H9 (cell line): ENCODE data around the gene KCNMB2. TPM values are rescaled to one million over a fixed set of nuclear protein-coding genes. Genes with fewer than 3 reads are reported as not detected.

ENCODE experiments used
- DNase-seq: peaks from one replicate; pipeline ENCODE4 v3.0.0-alpha.2; 2017
- H2AFZ ChIP-seq: one replicate; pipeline ENCODE4 v1.6.1; 2013; ENCODE audit warnings: mild to moderate bottlenecking, low read length, control low read depth, moderate library complexity
- H2AK5ac ChIP-seq: 2 replicates; pipeline ENCODE4 v1.6.1; 2013; ENCODE audit warnings: low read length, control low read depth, mixed read lengths; ENCODE audit not compliant: insufficient read length
- H2BK120ac ChIP-seq: one replicate; pipeline ENCODE4 v1.6.1; 2013; ENCODE audit warnings: low read depth, mild to moderate bottlenecking, low read length, control low read depth, inconsistent platforms; ENCODE audit not compliant: poor library complexity, severe bottlenecking
- H2BK12ac ChIP-seq: 2 replicates; pipeline ENCODE4 v1.6.1; 2013; ENCODE audit warnings: low read length, control low read depth, mixed read lengths, low read depth; ENCODE audit not compliant: insufficient read length
- H2BK15ac ChIP-seq: 2 replicates; pipeline ENCODE4 v1.6.1; 2013; ENCODE audit warnings: low read depth, low read length, control low read depth
- H2BK20ac ChIP-seq: one replicate; pipeline ENCODE4 v1.6.1; 2013; ENCODE audit warnings: low read depth, mild to moderate bottlenecking, low read length, control low read depth, inconsistent platforms; ENCODE audit not compliant: poor library complexity, severe bottlenecking
- H2BK5ac ChIP-seq: 2 replicates; pipeline ENCODE4 v1.6.1; 2013; ENCODE audit warnings: low read length, control low read depth, mixed read lengths; ENCODE audit not compliant: insufficient read length
- H3K14ac ChIP-seq: 2 replicates; pipeline ENCODE4 v1.6.1; 2013; ENCODE audit warnings: low read length, control low read depth; ENCODE audit not compliant: insufficient read depth
- H3K18ac ChIP-seq: 2 replicates; pipeline ENCODE4 v1.6.1; 2013; ENCODE audit warnings: low read depth, mild to moderate bottlenecking, mixed read lengths, low read length, control low read depth; ENCODE audit not compliant: insufficient read length
- H3K23ac ChIP-seq: 2 replicates; pipeline ENCODE4 v1.6.1; 2013; ENCODE audit warnings: low read length, control low read depth, mixed read lengths, low read depth; ENCODE audit not compliant: insufficient read length
- H3K23me2 ChIP-seq: 2 replicates; pipeline ENCODE4 v1.6.1; 2013; ENCODE audit warnings: low read depth, mild to moderate bottlenecking, mixed read lengths, low read length, control low read depth; ENCODE audit not compliant: insufficient read length, poor library complexity, severe bottlenecking
- H3K27ac ChIP-seq: 2 replicates; pipeline ENCODE4 v1.5.1; 2013; ENCODE audit warnings: low read length, control low read depth, mixed read lengths, low read depth; ENCODE audit not compliant: insufficient read length
- H3K27me3 ChIP-seq: 2 replicates; pipeline ENCODE4 v1.6.1; 2013; ENCODE audit warnings: low read length, control low read depth, inconsistent platforms; ENCODE audit not compliant: insufficient read depth
- H3K4ac ChIP-seq: 2 replicates; pipeline ENCODE4 v1.6.1; 2013; ENCODE audit warnings: low read depth, mild to moderate bottlenecking, control low read depth, inconsistent platforms, low read length, moderate library complexity
- H3K4me1 ChIP-seq: 2 replicates; pipeline ENCODE4 v1.6.1; 2013; ENCODE audit warnings: low read length, control low read depth, inconsistent platforms; ENCODE audit not compliant: insufficient read depth
- H3K4me2 ChIP-seq: 2 replicates; pipeline ENCODE4 v1.6.1; 2013; ENCODE audit warnings: low read length, control low read depth, mixed read lengths; ENCODE audit not compliant: insufficient read length, insufficient read depth
- H3K56ac ChIP-seq: 2 replicates; pipeline ENCODE4 v1.6.1; 2013; ENCODE audit warnings: low read depth, mild to moderate bottlenecking, mixed read lengths, low read length, control low read depth; ENCODE audit not compliant: insufficient read length
- H3K79me1 ChIP-seq: 2 replicates; pipeline ENCODE4 v1.6.1; 2013; ENCODE audit warnings: low read depth, mild to moderate bottlenecking, moderate library complexity, low read length, control low read depth, inconsistent platforms; ENCODE audit not compliant: insufficient read depth, poor library complexity, severe bottlenecking
- H3K79me2 ChIP-seq: 2 replicates; pipeline ENCODE4 v1.6.1; 2013; ENCODE audit warnings: low read length, control low read depth, inconsistent platforms; ENCODE audit not compliant: insufficient read depth
- H3K9ac ChIP-seq: 2 replicates; pipeline ENCODE4 v1.6.1; 2013; ENCODE audit warnings: low read length, control low read depth, mixed read lengths; ENCODE audit not compliant: insufficient read length; ENCODE audit errors: extremely low read depth
- H3K9me3 ChIP-seq: one replicate; pipeline ENCODE4 v1.6.1; 2013; ENCODE audit warnings: low read depth, low read length, inconsistent platforms; ENCODE audit not compliant: control insufficient read depth
- H3T11ph ChIP-seq: one replicate; pipeline ENCODE4 v1.6.1; 2013; ENCODE audit warnings: mild to moderate bottlenecking, low read length, control low read depth, inconsistent platforms
- H4K20me1 ChIP-seq: one replicate; pipeline ENCODE4 v1.6.1; 2013; ENCODE audit not compliant: control insufficient read depth, insufficient read length, insufficient read depth
- H4K5ac ChIP-seq: 2 replicates; pipeline ENCODE4 v1.6.1; 2013; ENCODE audit warnings: low read depth, mild to moderate bottlenecking, mixed read lengths, low read length, control low read depth; ENCODE audit not compliant: insufficient read length
- H4K8ac ChIP-seq: replicated peaks from 2 replicates; pipeline ENCODE4 v1.6.1; 2013; ENCODE audit warnings: low read length, control low read depth, mixed read lengths, low read depth; ENCODE audit not compliant: insufficient read length
- H4K91ac ChIP-seq: 2 replicates; pipeline ENCODE4 v1.6.1; 2013; ENCODE audit warnings: low read depth, mild to moderate bottlenecking, moderate library complexity, mixed read lengths, low read length, control low read depth; ENCODE audit not compliant: insufficient read length
- H3K27ac Mint-ChIP-seq, 3 experiments: 2 replicates in 2 of 3; 3 replicates in 1 of 3; pipeline ENCODE4 v1.8.0; 2020 to 2021; ENCODE audit warnings: mixed read lengths in 3 of 3, mild to moderate bottlenecking in 1 of 3, moderate library complexity in 1 of 3
- H3K27me3 Mint-ChIP-seq: 2 replicates; pipeline ENCODE4 v1.8.0; 2021; ENCODE audit warnings: low read depth, mild to moderate bottlenecking, moderate library complexity, mixed read lengths
- H3K36me3 Mint-ChIP-seq, 3 experiments: 2 replicates in 2 of 3; 3 replicates in 1 of 3; pipeline ENCODE4 v1.8.0; 2020 to 2021; ENCODE audit warnings: low read depth in 3 of 3, mixed read lengths in 3 of 3; ENCODE audit not compliant: insufficient read depth in 1 of 3
- H3K4me1 Mint-ChIP-seq, 2 experiments: 2 replicates each; pipeline ENCODE4 v1.8.0; 2020; ENCODE audit warnings: mixed read lengths in 2 of 2
- H3K4me3 Mint-ChIP-seq, 2 experiments: 2 replicates in 1 of 2; 3 replicates in 1 of 2; pipeline ENCODE4 v1.8.0; 2020 to 2021; ENCODE audit warnings: mild to moderate bottlenecking in 2 of 2, mixed read lengths in 2 of 2, moderate library complexity in 1 of 2
- H3K9me3 Mint-ChIP-seq, 2 experiments: 2 replicates in 1 of 2; 3 replicates in 1 of 2; pipeline ENCODE4 v1.8.0; 2020; ENCODE audit warnings: mild to moderate bottlenecking in 2 of 2, mixed read lengths in 2 of 2, moderate library complexity in 1 of 2
- WGBS: extraction: QIAGEN DNeasy Blood & Tissue Kit; methylation state at CpG from one replicate; pipeline ENCODE4 v1.1.7; 2013; ENCODE audit warnings: missing lambda C conversion rate, low lambda C conversion rate, mixed read lengths; ENCODE audit not compliant: insufficient read length; ENCODE audit errors: extremely low coverage; 5-methylcytosine and 5-hydroxymethylcytosine counted together
- total RNA-seq: library from RNA; stranded (reverse); gene quantifications from 2 replicates; pipeline ENCODE4 v1.2.1, GENCODE V29; 2021
- TF ChIP-seq, protein P1 (sequence below): fragments of 200-600 bp; sonication (generic); conservative IDR thresholded peaks from 3 replicates; pipeline ENCODE4 v1.8.0; 2021; ENCODE audit warnings: antibody characterized with exemption, mild to moderate bottlenecking

The KCNMB2 gene
- total RNA-seq, 1 experiment from 2014 or later, result not detected

DNA sequence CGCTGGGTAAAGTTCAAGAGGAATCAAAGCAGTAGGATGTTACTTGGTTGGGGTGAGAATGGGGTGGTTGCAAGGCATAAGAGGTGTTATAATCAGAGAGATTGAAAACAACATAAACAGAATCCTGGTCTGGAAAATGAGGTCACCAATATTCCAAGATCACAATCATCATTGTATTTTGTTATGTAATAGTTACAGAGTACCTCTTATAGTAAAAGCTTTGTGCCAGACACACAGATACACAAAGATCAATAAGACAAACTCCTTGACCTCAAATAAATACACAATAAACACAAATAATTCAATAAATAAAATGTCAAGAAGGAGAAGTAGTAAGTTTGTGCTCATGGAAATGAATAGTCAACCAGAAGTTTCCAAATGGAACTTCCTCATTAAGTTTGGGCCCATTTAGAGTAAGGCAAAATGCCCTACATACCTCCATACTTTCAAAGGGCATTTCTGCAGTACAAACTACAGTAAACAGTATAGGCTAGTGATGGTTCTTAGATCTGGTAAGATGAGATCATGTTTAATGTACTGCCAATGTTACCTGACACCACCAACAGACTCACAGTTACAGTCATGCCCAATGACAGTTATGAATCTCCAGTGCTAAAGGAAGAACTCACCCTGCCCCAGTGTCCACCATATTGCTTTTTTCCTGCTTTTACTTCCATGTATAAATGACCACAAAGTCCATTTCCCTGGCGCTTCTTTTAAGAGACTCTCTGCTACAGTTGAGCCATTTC, 93.4 kb downstream of the KCNMB2 start:
- no peak overlapping the region for H3K23ac ChIP-seq
- no peak overlapping the region for H2BK12ac ChIP-seq
- H3K4me2 ChIP-seq, result no peak overlapping the region
- no peak overlapping the region for H3K56ac ChIP-seq
- H3K9ac ChIP-seq, result no peak overlapping the region
- Mint-ChIP-seq H3K36me3 (peaks cover 5 to 7% (median 6%) of the 10 kb centered on the region in 3 experiments; a peak in 5 of 7 replicates), H3K27me3 (no peaks in the 10 kb centered on the region; the same call in 1 of the 2 replicates), H3K4me3 (no peak overlapping the region), H3K27ac (no peak overlapping the region; a peak in 2 of 7 replicates), H3K9me3 (peaks cover 10 to 13% of the 10 kb centered on the region in 2 experiments), H3K4me1 (0 out of 4 replicates have a peak, but pooled peaks cover 0 to 3% of the 10 kb centered on the region in 2 experiments)
- no peaks in the 10 kb centered on the region for H3K79me2 ChIP-seq
- no peaks in the 10 kb centered on the region for H3K9me3 ChIP-seq
- H4K8ac ChIP-seq, result no peak overlapping the region
- no peak overlapping the region for H3T11ph ChIP-seq
- H3K27me3 ChIP-seq, result no peaks in the 10 kb centered on the region
- no peak overlapping the region for H3K18ac ChIP-seq
- H3K4me1 ChIP-seq, result no peaks in the 10 kb centered on the region
- no peak overlapping the region for H2BK20ac ChIP-seq
- DNase-seq, result no peak
- H2AK5ac ChIP-seq, result no peak overlapping the region
- H3K4ac ChIP-seq, result no peak overlapping the region
- H3K27ac ChIP-seq, result no peak overlapping the region
- no peaks in the 10 kb centered on the region for H3K23me2 ChIP-seq
- H4K20me1 ChIP-seq, result no peaks in the 10 kb centered on the region
- H2BK15ac ChIP-seq, result no peak overlapping the region
- no peak overlapping the region for H4K91ac ChIP-seq
- no peaks in the 10 kb centered on the region for H3K79me1 ChIP-seq
- H3K14ac ChIP-seq, result no peak overlapping the region
- no CpG with 5 or more reads among the region's 2 CpGs for WGBS
- H2BK120ac ChIP-seq, result no peak overlapping the region
- no peak overlapping the region for H4K5ac ChIP-seq
- no peak overlapping the region for H2AFZ ChIP-seq
- H2BK5ac ChIP-seq, result no peak overlapping the region
- TF ChIP-seq, protein P1, sequence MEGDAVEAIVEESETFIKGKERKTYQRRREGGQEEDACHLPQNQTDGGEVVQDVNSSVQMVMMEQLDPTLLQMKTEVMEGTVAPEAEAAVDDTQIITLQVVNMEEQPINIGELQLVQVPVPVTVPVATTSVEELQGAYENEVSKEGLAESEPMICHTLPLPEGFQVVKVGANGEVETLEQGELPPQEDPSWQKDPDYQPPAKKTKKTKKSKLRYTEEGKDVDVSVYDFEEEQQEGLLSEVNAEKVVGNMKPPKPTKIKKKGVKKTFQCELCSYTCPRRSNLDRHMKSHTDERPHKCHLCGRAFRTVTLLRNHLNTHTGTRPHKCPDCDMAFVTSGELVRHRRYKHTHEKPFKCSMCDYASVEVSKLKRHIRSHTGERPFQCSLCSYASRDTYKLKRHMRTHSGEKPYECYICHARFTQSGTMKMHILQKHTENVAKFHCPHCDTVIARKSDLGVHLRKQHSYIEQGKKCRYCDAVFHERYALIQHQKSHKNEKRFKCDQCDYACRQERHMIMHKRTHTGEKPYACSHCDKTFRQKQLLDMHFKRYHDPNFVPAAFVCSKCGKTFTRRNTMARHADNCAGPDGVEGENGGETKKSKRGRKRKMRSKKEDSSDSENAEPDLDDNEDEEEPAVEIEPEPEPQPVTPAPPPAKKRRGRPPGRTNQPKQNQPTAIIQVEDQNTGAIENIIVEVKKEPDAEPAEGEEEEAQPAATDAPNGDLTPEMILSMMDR, result no peak
